Karpas-422 (cell line): ENCODE data around the gene LOXHD1. TPM values are rescaled to one million over a fixed set of nuclear protein-coding genes. Genes with fewer than 3 reads are reported as not detected.

Experiments
- DNase-seq: peaks from one replicate; pipeline ENCODE4 v3.0.0-alpha.2; 2015
- H2AFZ ChIP-seq: fragments of 200-600 bp; sonication (generic); 2 replicates; pipeline ENCODE4 v1.6.1; 2014; ENCODE audit warnings: antibody characterized with exemption, low read length, mixed read lengths
- H3K27ac ChIP-seq: fragments of 200-600 bp; sonication (generic); 2 replicates; pipeline ENCODE4 v1.5.1; 2014; ENCODE audit warnings: mild to moderate bottlenecking, low read length, moderate library complexity
- H3K27me3 ChIP-seq: fragments of 200-600 bp; sonication (generic); 2 replicates; pipeline ENCODE4 v1.6.1; 2014; ENCODE audit warnings: low read length, mixed read lengths
- H3K36me3 ChIP-seq: fragments of 200-600 bp; sonication (generic); 2 replicates; pipeline ENCODE4 v1.6.1; 2014; ENCODE audit warnings: low read length, mixed read lengths; ENCODE audit not compliant: insufficient read depth
- H3K4me1 ChIP-seq: fragments of 200-600 bp; sonication (generic); 2 replicates; pipeline ENCODE4 v1.6.1; 2014; ENCODE audit warnings: mild to moderate bottlenecking, low read length, mixed read lengths
- H3K4me2 ChIP-seq: fragments of 200-600 bp; sonication (generic); 2 replicates; pipeline ENCODE4 v1.6.1; 2014; ENCODE audit warnings: low read length, low read depth, mild to moderate bottlenecking; ENCODE audit not compliant: poor library complexity, severe bottlenecking
- H3K4me3 ChIP-seq: fragments of 200-600 bp; sonication (generic); 2 replicates; pipeline ENCODE4 v1.5.1; 2014; ENCODE audit warnings: mild to moderate bottlenecking, antibody characterized with exemption, low read length, mixed read lengths
- H3K79me2 ChIP-seq: fragments of 200-600 bp; sonication (generic); 2 replicates; pipeline ENCODE4 v1.6.1; 2014; ENCODE audit warnings: mild to moderate bottlenecking, low read length, mixed read lengths
- H3K9ac ChIP-seq: fragments of 200-600 bp; sonication (generic); 2 replicates; pipeline ENCODE4 v1.6.0; 2014; ENCODE audit warnings: low read length
- H3K9me2 ChIP-seq: fragments of 200-600 bp; sonication (generic), shearing (Covaris generic); replicated peaks from 2 replicates; pipeline ENCODE4 v1.6.0; 2014; ENCODE audit warnings: mild to moderate bottlenecking, low read length, moderate library complexity; ENCODE audit not compliant: insufficient read depth
- H3K9me3 ChIP-seq: fragments of 300-700, 200-600 bp; sonication (generic); 2 replicates; pipeline ENCODE4 v1.6.1; 2014; ENCODE audit warnings: low read length, mixed read lengths
- H4K20me1 ChIP-seq: fragments of 200-600 bp; sonication (generic); 2 replicates; pipeline ENCODE4 v1.6.1; 2014; ENCODE audit warnings: mild to moderate bottlenecking, antibody characterized with exemption, low read length, low read depth; ENCODE audit not compliant: insufficient read depth
- total RNA-seq: library from RNA; depleted of rRNA; stranded (reverse); fragments of >200 nt; shearing (Covaris generic); gene quantifications from 2 replicates; pipeline ENCODE4 v1.2.3, GENCODE V29; 2014; ENCODE audit warnings: low replicate concordance

LOXHD1 gene
- total RNA-seq, 1 experiment from 2014 or later: not detected

GRCh38 chr18:46678785-46679399 is 21.9 kb upstream of the LOXHD1 start:
- no peaks in the 10 kb centered on the region for H4K20me1 ChIP-seq
- no peak overlapping the region for H3K9ac ChIP-seq
- H3K4me3 ChIP-seq: no peak overlapping the region
- H3K4me1 ChIP-seq: peaks cover 63% of the 10 kb centered on the region
- no peaks in the 10 kb centered on the region for H3K9me3 ChIP-seq
- no peaks in the 10 kb centered on the region for H3K36me3 ChIP-seq
- no peak overlapping the region for H3K27ac ChIP-seq
- H3K79me2 ChIP-seq: no peaks in the 10 kb centered on the region
- peak overlapping the region; percentile 33 for H3K4me2 ChIP-seq
- H3K27me3 ChIP-seq: no peaks in the 10 kb centered on the region
- no peaks in the 10 kb centered on the region for H3K9me2 ChIP-seq
- peak; percentile 57 for DNase-seq
- H2AFZ ChIP-seq: no peak overlapping the region

DNA sequence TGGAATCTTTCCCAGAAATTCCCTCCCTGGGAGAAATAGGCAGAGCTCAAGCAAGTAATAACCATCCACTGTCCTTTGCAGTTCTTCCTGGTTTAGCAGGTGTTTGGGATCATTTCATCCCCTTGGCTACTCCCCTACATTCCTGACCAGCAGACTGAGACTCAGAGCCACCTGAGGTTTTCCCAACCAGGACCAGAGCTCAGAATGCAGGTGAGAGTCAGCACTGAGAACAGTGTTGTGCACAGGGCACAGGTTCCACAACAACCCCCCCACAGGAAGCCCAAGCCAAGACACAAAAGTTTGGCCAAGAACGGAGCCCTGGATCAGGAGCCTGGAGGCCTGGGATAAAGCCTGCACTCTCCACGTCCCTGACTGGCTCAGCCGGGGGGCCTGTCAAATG is 21.0 kb upstream of the LOXHD1 start:
- Histone ChIP-seq H3K79me2 (no peaks in the 10 kb centered on the region), H3K36me3 (no peaks in the 10 kb centered on the region), H3K9ac (no peak overlapping the region), H3K9me2 (no peaks in the 10 kb centered on the region), H3K27ac (no peak overlapping the region), H2AFZ (no peak overlapping the region), H3K27me3 (no peaks in the 10 kb centered on the region), H4K20me1 (no peaks in the 10 kb centered on the region), H3K4me3 (no peak overlapping the region), H3K4me2 (no peak overlapping the region), H3K4me1 (peaks cover 70% of the 10 kb centered on the region), H3K9me3 (no peaks in the 10 kb centered on the region)
- DNase-seq: no peak

- H3K9ac ChIP-seq: no peak overlapping the region
- H3K79me2 ChIP-seq: no peaks in the 10 kb centered on the region
- no peak overlapping the region for H3K4me2 ChIP-seq
- H3K4me3 ChIP-seq: no peak overlapping the region
- H3K27me3 ChIP-seq: no peaks in the 10 kb centered on the region
- H3K27ac ChIP-seq: no peak overlapping the region
- no peaks in the 10 kb centered on the region for H3K9me2 ChIP-seq
- H4K20me1 ChIP-seq: no peaks in the 10 kb centered on the region
- H3K36me3 ChIP-seq: no peaks in the 10 kb centered on the region
- H3K9me3 ChIP-seq: no peaks in the 10 kb centered on the region
- DNase-seq: peak; percentile 59
- H3K4me1 ChIP-seq: peaks cover 74% of the 10 kb centered on the region
- H2AFZ ChIP-seq: no peak overlapping the region
These were observed 20.6 kb upstream of the LOXHD1 start for GRCh38 chr18:46677611-46678010.

DNA sequence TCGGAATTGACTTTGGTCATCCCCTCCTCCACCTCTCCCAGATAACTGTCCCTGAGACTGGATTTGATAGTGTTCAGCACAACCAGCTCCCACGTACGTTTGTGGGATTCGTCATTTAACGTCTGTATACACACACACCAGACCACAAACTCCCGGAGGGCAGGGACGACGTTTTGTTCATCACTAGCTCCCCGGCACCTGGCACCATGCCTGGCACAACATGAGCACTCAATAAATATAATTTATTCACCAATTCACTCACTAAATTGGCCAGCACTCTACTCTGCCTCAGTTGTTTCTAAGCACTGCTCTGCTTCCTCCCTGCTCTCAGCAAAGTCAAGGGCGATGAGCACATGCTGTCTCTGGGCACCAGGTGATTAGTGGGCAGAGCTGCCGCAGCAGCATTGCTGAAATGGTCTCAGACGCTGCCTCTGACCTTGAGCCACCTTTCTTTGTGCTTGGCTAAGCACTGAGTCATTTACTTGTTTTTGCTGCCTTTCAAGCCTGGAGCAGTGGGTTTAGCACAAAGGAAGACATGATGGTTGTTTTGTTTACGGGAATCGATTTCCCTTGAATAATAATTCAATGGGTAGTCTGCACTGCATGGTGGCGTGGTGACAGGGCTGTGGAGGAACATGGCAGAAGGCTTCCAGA is 19.3 kb upstream of the LOXHD1 start:
- Histone ChIP-seq H3K27ac (no peak overlapping the region), H3K4me2 (peak overlapping the region; percentile 21), H3K9me3 (no peaks in the 10 kb centered on the region), H3K27me3 (no peaks in the 10 kb centered on the region), H3K9me2 (no peaks in the 10 kb centered on the region), H2AFZ (no peak overlapping the region), H3K36me3 (no peaks in the 10 kb centered on the region), H4K20me1 (no peaks in the 10 kb centered on the region), H3K4me1 (peaks cover 72% of the 10 kb centered on the region), H3K79me2 (no peaks in the 10 kb centered on the region), H3K9ac (no peak overlapping the region), H3K4me3 (no peak overlapping the region)
- DNase-seq: no peak

DNA sequence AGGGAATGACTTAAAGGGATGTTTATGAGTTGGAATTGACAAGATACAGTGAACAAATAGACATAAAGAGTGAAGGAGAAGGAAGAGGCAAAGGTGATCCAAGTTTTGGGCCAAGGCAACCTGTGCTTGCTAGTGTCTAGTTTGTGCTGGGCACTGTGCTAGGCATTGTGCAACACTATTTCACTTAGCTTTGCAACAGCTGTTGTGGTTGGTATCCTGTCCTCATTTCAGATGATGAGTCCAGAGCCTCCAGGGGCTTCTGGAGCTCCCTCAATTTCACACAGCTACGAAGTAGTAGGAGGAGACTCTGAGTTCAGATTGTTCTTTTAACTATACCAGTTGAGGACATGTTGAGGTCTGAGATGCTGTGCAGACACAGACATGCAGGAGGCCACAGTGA is 18.1 kb upstream of the LOXHD1 start:
- no peaks in the 10 kb centered on the region for H3K9me3 ChIP-seq
- no peak overlapping the region for H3K9ac ChIP-seq
- no peaks in the 10 kb centered on the region for H3K9me2 ChIP-seq

DNA sequence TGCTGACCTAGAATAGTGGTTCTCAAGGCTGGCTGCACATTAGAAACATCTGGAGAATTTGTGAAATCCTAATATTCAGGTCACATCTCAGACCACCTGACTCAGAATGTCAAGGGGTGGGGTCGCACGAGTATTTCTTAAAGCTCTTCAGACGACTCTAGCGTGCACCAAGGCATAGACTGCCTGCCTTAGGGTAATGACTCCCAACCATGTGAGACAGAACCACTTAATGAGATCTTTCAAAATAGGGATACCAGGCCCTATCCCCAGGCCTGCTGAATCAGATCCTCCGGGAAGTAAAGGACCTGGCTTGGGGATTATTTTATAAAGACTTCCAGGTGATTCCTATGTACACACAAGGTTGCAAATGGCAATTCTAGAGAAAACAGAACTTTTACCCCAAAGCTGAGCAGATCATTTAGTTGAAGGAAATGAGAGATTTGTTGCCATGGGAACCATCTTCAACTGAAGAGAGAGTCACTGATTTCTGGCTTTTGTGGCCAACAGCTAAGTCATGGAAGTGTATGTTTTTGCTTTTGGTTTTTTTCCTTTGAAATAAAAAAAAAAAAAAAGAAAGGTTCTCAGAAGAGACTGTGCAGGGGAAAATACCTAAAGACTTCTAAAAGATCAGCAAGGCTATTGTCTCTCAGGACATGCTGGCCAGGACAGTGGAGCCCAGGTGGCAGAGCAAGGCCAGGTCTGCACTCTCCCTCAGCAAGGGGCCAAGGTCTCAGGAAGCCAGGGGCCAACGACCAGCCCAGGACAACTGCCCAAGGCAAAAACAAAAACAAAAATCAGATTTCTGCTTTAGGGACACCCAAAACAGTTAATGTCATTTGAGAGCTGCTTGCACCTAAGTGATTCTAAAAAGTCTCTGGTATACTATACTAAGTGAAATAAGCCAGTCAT is 15.3 kb upstream of the LOXHD1 start:
- no peaks in the 10 kb centered on the region for H3K9me3 ChIP-seq
- no peak overlapping the region for H2AFZ ChIP-seq
- H3K4me1 ChIP-seq: peaks cover 33% of the 10 kb centered on the region
- DNase-seq: peak; percentile 76
- H3K27me3 ChIP-seq: no peaks in the 10 kb centered on the region
- no peaks in the 10 kb centered on the region for H3K79me2 ChIP-seq
- no peak overlapping the region for H3K9ac ChIP-seq
- no peak overlapping the region for H3K4me3 ChIP-seq
- H3K4me2 ChIP-seq: peak overlapping the region; percentile 25
- H4K20me1 ChIP-seq: no peaks in the 10 kb centered on the region
- no peaks in the 10 kb centered on the region for H3K9me2 ChIP-seq
- H3K36me3 ChIP-seq: no peaks in the 10 kb centered on the region
- no peak overlapping the region for H3K27ac ChIP-seq

More for the DNA sequence above, 18.1 kb upstream of the LOXHD1 start:
- Histone ChIP-seq H3K79me2 (no peaks in the 10 kb centered on the region), H3K4me3 (no peak overlapping the region), H3K4me2 (no peak overlapping the region), H4K20me1 (no peaks in the 10 kb centered on the region), H2AFZ (no peak overlapping the region), H3K27ac (no peak overlapping the region), H3K4me1 (peaks cover 60% of the 10 kb centered on the region), H3K36me3 (no peaks in the 10 kb centered on the region), H3K27me3 (no peaks in the 10 kb centered on the region)
- no peak for DNase-seq

DNA sequence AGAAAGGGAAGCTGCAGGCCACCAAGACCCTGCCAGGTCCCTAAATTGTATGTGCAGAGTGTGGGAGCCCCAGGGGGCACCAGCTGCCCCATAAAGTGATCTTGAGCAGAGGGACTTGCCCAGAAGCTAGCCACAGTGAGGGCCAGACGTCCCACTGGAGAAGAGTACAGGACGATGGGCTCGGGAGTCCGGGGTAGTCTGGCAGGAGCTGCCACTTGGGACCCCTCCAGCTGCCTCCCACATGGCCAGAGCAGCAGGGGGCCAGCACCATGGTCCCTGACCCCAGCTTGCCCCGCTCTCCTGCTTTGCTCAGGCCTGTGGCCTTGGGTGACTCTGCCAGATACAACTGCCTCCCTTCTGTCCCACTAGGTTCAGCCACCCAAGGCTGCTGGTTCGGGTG is 11.7 kb upstream of the LOXHD1 start:
- Histone ChIP-seq H3K4me1 (peaks cover 20% of the 10 kb centered on the region), H3K27ac (no peak overlapping the region), H3K9ac (no peak overlapping the region), H3K9me3 (no peaks in the 10 kb centered on the region), H3K4me3 (no peak overlapping the region), H2AFZ (no peak overlapping the region), H3K27me3 (no peaks in the 10 kb centered on the region), H3K9me2 (no peaks in the 10 kb centered on the region), H3K4me2 (no peak overlapping the region), H3K79me2 (no peaks in the 10 kb centered on the region), H4K20me1 (no peaks in the 10 kb centered on the region), H3K36me3 (no peaks in the 10 kb centered on the region)
- no peak for DNase-seq

DNA sequence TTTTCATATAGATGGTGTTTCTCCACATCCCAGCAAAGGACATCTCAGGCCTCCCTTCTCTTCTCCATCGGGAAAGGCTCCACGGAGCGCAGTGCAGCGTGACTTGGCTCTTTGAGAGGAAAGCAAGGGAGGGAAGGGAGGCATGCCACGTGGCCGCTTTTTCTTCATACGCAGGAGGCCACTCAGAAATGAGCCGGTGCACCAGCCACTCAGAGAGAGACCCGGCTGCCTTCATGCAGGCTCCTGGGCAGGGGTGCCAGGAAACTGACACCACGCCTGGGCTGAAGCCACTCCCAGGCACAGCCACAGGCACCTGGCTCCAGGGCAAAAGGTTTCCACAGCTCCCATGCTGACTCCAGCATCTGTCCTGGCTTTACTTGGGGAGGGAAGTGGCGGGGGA is 11.1 kb upstream of the LOXHD1 start:
- DNase-seq: no peak
- H3K36me3 ChIP-seq: no peaks in the 10 kb centered on the region
- no peak overlapping the region for H3K9ac ChIP-seq
- H3K4me1 ChIP-seq: peaks cover 15% of the 10 kb centered on the region
- no peak overlapping the region for H3K4me2 ChIP-seq
- no peak overlapping the region for H2AFZ ChIP-seq
- H3K27me3 ChIP-seq: no peaks in the 10 kb centered on the region
- H3K4me3 ChIP-seq: no peak overlapping the region
- no peaks in the 10 kb centered on the region for H3K9me2 ChIP-seq
- no peaks in the 10 kb centered on the region for H3K9me3 ChIP-seq
- no peak overlapping the region for H3K27ac ChIP-seq
- H4K20me1 ChIP-seq: no peaks in the 10 kb centered on the region
- H3K79me2 ChIP-seq: no peaks in the 10 kb centered on the region
